Body of pancreas (tissue), 4 donors: Measurements from ENCODE around the gene MS4A4E.

ENCODE experiments used
- CTCF ChIP-seq, 7 experiments: fragments of 450-650 bp in 4 of 7; fragments of 200-600 bp in 3 of 7; sonication (generic) in 3 of 7; IDR thresholded peaks; one replicate each; pipeline ENCODE4 v1.5.1; 2016 to 2019; ENCODE audit warnings: antibody characterized with exemption in 7 of 7
- POLR2A ChIP-seq, 3 donors: fragments of 450-650 bp; IDR thresholded peaks; one replicate each; pipeline ENCODE4 v1.6.1; 2016; ENCODE audit warnings: antibody characterized with exemption in 3 of 3, mild to moderate bottlenecking in 2 of 3

- TF ChIP-seq POLR2A (IDR thresholded peaks at IDR 0.05) (no peak), CTCF (IDR thresholded peaks at IDR 0.05) (no peak)
Observed at GRCh38 chr11:60161107-60161506, 81.8 kb downstream of the MS4A4E start.
